HEK293 (cell line): ENCODE results near the gene GGA3.

ENCODE experiments used
- CTCF ChIA-PET: fragments of 350-600 bp; formaldehyde crosslinking; extraction: SDS; loops from one replicate; lab custom pipeline; 2021; ENCODE audit warnings: antibody characterized with exemption; lab: Yijun Ruan, JAX
- POLR2A ChIA-PET: fragments of 300-600 bp; formaldehyde crosslinking; extraction: SDS; loops from one replicate; lab custom pipeline; 2020; ENCODE audit warnings: antibody characterized with exemption, inconsistent platforms; lab: Yijun Ruan, JAX
- H3K27ac ChIP-seq: fragments of 200-500 bp; sonication (Bioruptor generic); 2 replicates; pipeline ENCODE4 v1.5.1; 2014; ENCODE audit warnings: low read depth, low read length, control low read depth, inconsistent platforms; ENCODE audit errors: extremely low read depth
- H3K36me3 ChIP-seq, 2 experiments: fragments of 200-500 bp in 1 of 2; sonication (Bioruptor generic) in 1 of 2; 1 replicate in 1 of 2; 2 replicates in 1 of 2; pipeline ENCODE4 v1.5.1; 2014 to 2017; ENCODE audit warnings: inconsistent platforms in 2 of 2, low read length in 2 of 2; ENCODE audit not compliant: control insufficient read depth in 2 of 2, insufficient read depth in 1 of 2
- H3K4me1 ChIP-seq: fragments of 200-500 bp; sonication (Bioruptor generic); 2 replicates; pipeline ENCODE4 v1.5.1; 2014; ENCODE audit warnings: mild to moderate bottlenecking, low read length, inconsistent platforms; ENCODE audit not compliant: control insufficient read depth, insufficient read depth
- H3K4me3 ChIP-seq: 2 replicates; pipeline ENCODE4 v1.5.1; 2011; ENCODE audit warnings: low read depth, mild to moderate bottlenecking, control low read depth, low read length, moderate library complexity
- H3K9me3 ChIP-seq: fragments of 200-500 bp; sonication (Bioruptor generic); 2 replicates; pipeline ENCODE4 v1.5.1; 2014; ENCODE audit warnings: low read depth, low read length, inconsistent platforms; ENCODE audit not compliant: control insufficient read depth, insufficient read depth
- GFI1B ChIP-seq: fragments of 450-650 bp; formaldehyde crosslinking; IDR thresholded peaks from 2 replicates; pipeline ENCODE4 v1.5.1; 2016; ENCODE audit warnings: missing biosample characterization, missing genetic modification characterization
- KLF7 ChIP-seq: fragments of 450-650 bp; formaldehyde crosslinking; IDR thresholded peaks from 2 replicates; pipeline ENCODE4 v1.5.1; 2016; ENCODE audit warnings: missing biosample characterization, missing genetic modification characterization, borderline replicate concordance
- MYNN ChIP-seq: fragments of 450-650 bp; formaldehyde crosslinking; IDR thresholded peaks from 2 replicates; pipeline ENCODE4 v1.5.1; 2016; ENCODE audit warnings: missing biosample characterization, missing genetic modification characterization, borderline replicate concordance
- PRDM4 ChIP-seq: fragments of 450-650 bp; formaldehyde crosslinking; IDR thresholded peaks from 2 replicates; pipeline ENCODE4 v1.5.1; 2017; ENCODE audit warnings: missing biosample characterization, missing genetic modification characterization
- SCRT1 ChIP-seq: fragments of 450-650 bp; formaldehyde crosslinking; IDR thresholded peaks from 2 replicates; pipeline ENCODE4 v1.5.1; 2016; ENCODE audit warnings: missing biosample characterization, missing genetic modification characterization, borderline replicate concordance
- SCRT2 ChIP-seq: fragments of 450-650 bp; formaldehyde crosslinking; IDR thresholded peaks from 2 replicates; pipeline ENCODE4 v1.5.1; 2016; ENCODE audit warnings: missing biosample characterization, missing genetic modification characterization
- ZNF114 ChIP-seq: fragments of 450-650 bp; formaldehyde crosslinking; IDR thresholded peaks from 2 replicates; pipeline ENCODE4 v1.5.0; 2017; ENCODE audit warnings: missing biosample characterization, missing genetic modification characterization
- ZNF138 ChIP-seq: fragments of 450-650 bp; formaldehyde crosslinking; IDR thresholded peaks from 2 replicates; pipeline ENCODE4 v1.5.1; 2016; ENCODE audit warnings: missing biosample characterization, missing genetic modification characterization, borderline replicate concordance
- ZNF2 ChIP-seq: fragments of 450-650 bp; formaldehyde crosslinking; IDR thresholded peaks from 2 replicates; pipeline ENCODE4 v1.5.1; 2016; ENCODE audit warnings: missing biosample characterization, missing genetic modification characterization
- ZNF211 ChIP-seq: fragments of 450-650 bp; formaldehyde crosslinking; IDR thresholded peaks from 2 replicates; pipeline ENCODE4 v1.5.1; 2016; ENCODE audit warnings: low read depth, missing biosample characterization, missing genetic modification characterization
- ZNF324 ChIP-seq: fragments of 450-650 bp; formaldehyde crosslinking; IDR thresholded peaks from 2 replicates; pipeline ENCODE4 v1.5.1; 2016; ENCODE audit warnings: missing biosample characterization, missing genetic modification characterization
- ZNF398 ChIP-seq: fragments of 450-650 bp; formaldehyde crosslinking; IDR thresholded peaks from 2 replicates; pipeline ENCODE4 v1.5.1; 2017; ENCODE audit warnings: missing biosample characterization, missing genetic modification characterization
- ZNF404 ChIP-seq: fragments of 450-650 bp; formaldehyde crosslinking; IDR thresholded peaks from 2 replicates; pipeline ENCODE4 v1.5.1; 2017; ENCODE audit warnings: missing biosample characterization, missing genetic modification characterization
- ZNF426 ChIP-seq: fragments of 450-650 bp; formaldehyde crosslinking; IDR thresholded peaks from 2 replicates; pipeline ENCODE4 v1.5.1; 2017; ENCODE audit warnings: missing biosample characterization, missing genetic modification characterization, mild to moderate bottlenecking, inconsistent platforms, moderate library complexity
- ZNF510 ChIP-seq: fragments of 450-650 bp; formaldehyde crosslinking; IDR thresholded peaks from 2 replicates; pipeline ENCODE4 v1.5.1; 2018; ENCODE audit warnings: mild to moderate bottlenecking, missing genetic modification characterization, missing biosample characterization; ENCODE audit not compliant: insufficient replicate concordance
- ZNF521 ChIP-seq: fragments of 450-650 bp; formaldehyde crosslinking; IDR thresholded peaks from 2 replicates; pipeline ENCODE4 v1.5.1; 2017; ENCODE audit warnings: missing biosample characterization, mild to moderate bottlenecking, missing genetic modification characterization
- ZNF558 ChIP-seq: fragments of 450-650 bp; formaldehyde crosslinking; IDR thresholded peaks from 2 replicates; pipeline ENCODE4 v1.5.1; 2016; ENCODE audit warnings: missing biosample characterization, missing genetic modification characterization
- ZNF561 ChIP-seq: fragments of 450-650 bp; IDR thresholded peaks from 2 replicates; pipeline ENCODE4 v1.5.1; 2018; ENCODE audit warnings: missing biosample characterization, missing genetic modification characterization, borderline replicate concordance
- ZNF571 ChIP-seq: fragments of 450-650 bp; formaldehyde crosslinking; IDR thresholded peaks from 2 replicates; pipeline ENCODE4 v1.5.0; 2017; ENCODE audit warnings: missing biosample characterization, missing genetic modification characterization
- ZNF654 ChIP-seq: fragments of 450-650 bp; formaldehyde crosslinking; IDR thresholded peaks from 2 replicates; pipeline ENCODE4 v1.5.1; 2016; ENCODE audit warnings: low read depth, missing biosample characterization, missing genetic modification characterization
- ZNF701 ChIP-seq: fragments of 450-650 bp; formaldehyde crosslinking; IDR thresholded peaks from 2 replicates; pipeline ENCODE4 v1.5.1; 2016; ENCODE audit warnings: missing biosample characterization, missing genetic modification characterization
- ZNF707 ChIP-seq: fragments of 450-650 bp; formaldehyde crosslinking; IDR thresholded peaks from 2 replicates; pipeline ENCODE4 v1.5.1; 2016; ENCODE audit warnings: missing biosample characterization, missing genetic modification characterization
- ZNF768 ChIP-seq: fragments of 450-650 bp; formaldehyde crosslinking; IDR thresholded peaks from 2 replicates; pipeline ENCODE4 v1.5.1; 2018; ENCODE audit warnings: missing biosample characterization, mild to moderate bottlenecking, missing genetic modification characterization

Gene GGA3

GRCh38 chr17:75231071-75231470 lies 30.3 kb downstream of the GGA3 start:
- peaks cover 70 to 92% of the 10 kb centered on the region in 2 experiments for H3K36me3 ChIP-seq
- no peaks in the 10 kb centered on the region for H3K9me3 ChIP-seq
- POLR2A ChIA-PET, result interaction anchor here (0.5 to 1.9 kb wide), 2 partner anchors 11 to 175 kb away, joined by 3 to 5 read pairs; partner anchors contain the start of gene GRB2

GRCh38 chr17:75228847-75229246 lies 32.6 kb downstream of the GGA3 start:
- Histone ChIP-seq H3K9me3 (no peaks in the 10 kb centered on the region), H3K4me1 (no peaks in the 10 kb centered on the region), H3K36me3 (peaks cover 64 to 92% of the 10 kb centered on the region in 2 experiments), H3K27ac (peak overlapping the region; percentile 9; the same call in 1 of the 2 replicates), H3K4me3 (no peak overlapping the region)
- ChIA-PET POLR2A (interaction anchor here (0.9 to 2.8 kb wide), 5 partner anchors 8 to 119 kb away, joined by 3 to 16 read pairs (median 3); partner anchors contain the start of gene ARMC7), CTCF (interaction anchor here (1.8 to 5.7 kb wide), 3 partner anchors 11 to 183 kb away, joined by 5 to 54 read pairs (median 6); no protein-coding TSS in a partner anchor)
- 0 out of 2 replicates have a peak, but pooled peaks have one; percentile 36 for TF ChIP-seq PRDM4 (tag by site-specific recombination)
- no peak for TF ChIP-seq ZNF211 (tag by site-specific recombination)

More at GRCh38 chr17:75231071-75231470, 30.3 kb downstream of the GGA3 start:
- CTCF ChIA-PET, result interaction anchor here (0.6 to 5.7 kb wide), 5 partner anchors 9 to 273 kb away, joined by 3 to 54 read pairs (median 4); no protein-coding TSS in a partner anchor
- no peak for TF ChIP-seq ZNF398 (tag by site-specific recombination)
- TF ChIP-seq ZNF768 (tag by site-specific recombination), result no peak
- no peak for TF ChIP-seq ZNF2 (tag by site-specific recombination)
- TF ChIP-seq SCRT1 (tag by site-specific recombination), result peak; percentile 49; the same call in 1 of the 2 replicates
- no peak for TF ChIP-seq ZNF707 (tag by site-specific recombination)
- peak; percentile 86 for TF ChIP-seq SCRT2 (tag by site-specific recombination)
- TF ChIP-seq GFI1B (tag by site-specific recombination), result no peak
- no peaks in the 10 kb centered on the region for H3K4me1 ChIP-seq
- no peak overlapping the region for H3K27ac ChIP-seq
- H3K4me3 ChIP-seq, result no peak overlapping the region

- CTCF ChIA-PET, result interaction anchor here (1.8 to 5.7 kb wide), 3 partner anchors 12 to 184 kb away, joined by 5 to 54 read pairs (median 6); no protein-coding TSS in a partner anchor
- Histone ChIP-seq H3K27ac (no peak overlapping the region), H3K36me3 (peaks cover 65 to 97% of the 10 kb centered on the region in 2 experiments)
- TF ChIP-seq ZNF701 (tag by site-specific recombination) (no peak), SCRT1 (tag by site-specific recombination) (no peak), ZNF571 (tag by site-specific recombination) (no peak), ZNF138 (tag by site-specific recombination) (no peak), ZNF426 (no peak), ZNF521 (no peak), ZNF510 (tag by site-specific recombination) (no peak), ZNF404 (no peak), ZNF561 (tag by site-specific recombination) (no peak), ZNF114 (tag by site-specific recombination) (no peak), KLF7 (no peak), ZNF654 (tag by site-specific recombination) (no peak), ZNF324 (tag by site-specific recombination) (no peak), ZNF558 (tag by site-specific recombination) (no peak), MYNN (tag by site-specific recombination) (no peak)
- TF ChIP-seq, all 188 proteins: peak for 0
- no peaks in the 10 kb centered on the region for H3K4me1 ChIP-seq
- H3K4me3 ChIP-seq, result no peak overlapping the region
- POLR2A ChIA-PET, result interaction anchor here (0.9 to 2.8 kb wide), 4 partner anchors 9 to 119 kb away, joined by 3 to 16 read pairs (median 3); partner anchors contain the start of gene ARMC7
- H3K9me3 ChIP-seq, result no peaks in the 10 kb centered on the region
Measured at GRCh38 chr17:75228305-75228704, 33.1 kb downstream of the GGA3 start.
